Nephron progenitor cell (in vitro differentiated cells): ENCODE data around the gene CDK2.

Experiments used
- DNase-seq: peaks from one replicate; pipeline ENCODE4 v3.0.0; 2021
- H3K27ac Mint-ChIP-seq: 2 replicates; pipeline ENCODE4 v1.8.0; 2021; ENCODE audit warnings: mild to moderate bottlenecking, moderate library complexity, mixed read lengths
- H3K27me3 Mint-ChIP-seq: 2 replicates; pipeline ENCODE4 v1.8.0; 2021; ENCODE audit warnings: mild to moderate bottlenecking, low read depth, mixed read lengths; ENCODE audit not compliant: poor library complexity
- H3K36me3 Mint-ChIP-seq: 2 replicates; pipeline ENCODE4 v1.8.0; 2021; ENCODE audit warnings: low read depth, mixed read lengths
- H3K4me1 Mint-ChIP-seq: 2 replicates; pipeline ENCODE4 v1.8.0; 2021; ENCODE audit warnings: mixed read lengths
- H3K4me3 Mint-ChIP-seq: 2 replicates; pipeline ENCODE4 v1.8.0; 2021; ENCODE audit warnings: mild to moderate bottlenecking, moderate library complexity, mixed read lengths
- H3K9me3 Mint-ChIP-seq: 2 replicates; pipeline ENCODE4 v1.8.0; 2021; ENCODE audit warnings: mild to moderate bottlenecking, moderate library complexity, mixed read lengths
- CTCF ChIP-seq: fragments of 200-600 bp; sonication (generic); IDR thresholded peaks from 2 replicates; pipeline ENCODE4 v1.5.0; 2021; ENCODE audit warnings: antibody characterized with exemption

Gene CDK2

GRCh38 chr12:55963760-55964159, 2.9 kb upstream of the CDK2 start:
- Mint-ChIP-seq H3K4me3 (no peak overlapping the region), H3K36me3 (no peaks in the 10 kb centered on the region), H3K4me1 (peaks cover 39% of the 10 kb centered on the region), H3K9me3 (no peaks in the 10 kb centered on the region), H3K27ac (no peak overlapping the region), H3K27me3 (peaks cover 6% of the 10 kb centered on the region)
- no peak for TF ChIP-seq CTCF
- no peak for DNase-seq

DNA sequence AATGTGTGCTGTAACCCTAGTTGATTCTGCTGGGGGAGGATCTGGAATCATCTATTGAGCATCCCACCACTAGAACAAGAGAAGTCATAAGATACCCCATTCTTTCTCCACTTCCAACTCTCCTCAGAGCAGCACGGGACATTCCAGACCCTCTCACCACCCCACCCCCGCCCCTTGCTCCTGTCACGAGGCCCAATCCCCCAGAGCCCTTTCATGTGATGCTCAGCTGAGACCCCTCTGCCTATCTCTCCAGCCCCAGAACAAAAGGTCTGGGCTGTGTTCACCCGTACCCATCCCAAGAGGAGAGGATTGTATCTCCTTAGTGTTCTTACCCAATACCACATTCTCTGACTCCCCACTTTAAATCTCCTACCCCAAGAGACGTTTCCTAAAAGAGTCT, 1.4 kb upstream of the CDK2 start:
- H3K4me3 Mint-ChIP-seq, result peak overlapping the region; percentile 99
- TF ChIP-seq CTCF, result no peak

DNA sequence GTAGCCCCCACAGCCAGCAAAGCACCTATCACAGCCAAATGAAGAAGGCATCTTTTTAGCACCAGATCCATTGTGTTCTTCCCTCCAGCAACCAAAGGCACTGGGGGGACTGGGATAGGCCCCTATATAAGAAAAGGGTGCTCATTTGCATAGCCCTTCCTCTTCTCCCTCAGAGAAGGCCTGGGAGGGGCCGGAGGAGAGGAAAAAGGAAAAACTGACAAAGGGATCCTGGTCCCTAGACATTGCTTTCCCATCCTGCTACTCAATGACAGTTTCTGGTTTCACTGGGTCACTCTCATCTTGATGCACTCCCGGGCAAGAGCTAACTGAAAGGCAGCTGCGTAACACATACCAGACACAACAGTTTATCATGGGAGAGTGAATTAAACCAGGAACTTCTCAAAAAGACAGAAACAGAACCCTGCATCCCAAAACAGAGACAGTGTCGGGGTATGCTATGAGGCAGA, 656 bp upstream of the CDK2 start, which contains the start of gene PMEL:
Gene PMEL (minus strand): TSS at position 102 of the 467 bp plus-strand sequence. CDS start 31 bp downstream, at position 71.
- peaks cover 2% of the 10 kb centered on the region for H3K27me3 Mint-ChIP-seq
- peaks cover 45% of the 10 kb centered on the region for H3K4me1 Mint-ChIP-seq
- H3K36me3 Mint-ChIP-seq, result peaks cover 11% of the 10 kb centered on the region
- no peaks in the 10 kb centered on the region for H3K9me3 Mint-ChIP-seq
- no peak for TF ChIP-seq CTCF
- H3K27ac Mint-ChIP-seq, result peak within 1 kb of the TSS; percentile 95
- peak; percentile 18 for DNase-seq
- peak within 1 kb of the TSS; percentile 99 for H3K4me3 Mint-ChIP-seq

More for the DNA sequence above, 1.4 kb upstream of the CDK2 start:
- Mint-ChIP-seq H3K27me3 (peaks cover 6% of the 10 kb centered on the region), H3K9me3 (no peaks in the 10 kb centered on the region), H3K4me1 (peaks cover 40% of the 10 kb centered on the region), H3K36me3 (peaks cover 6% of the 10 kb centered on the region), H3K27ac (no peak overlapping the region)
- peak; percentile 13 for DNase-seq

- peaks cover 47% of the 10 kb centered on the region for H3K4me1 Mint-ChIP-seq
Measured at GRCh38 chr12:55969356-55969755, 2.7 kb downstream of the CDK2 start.

DNA sequence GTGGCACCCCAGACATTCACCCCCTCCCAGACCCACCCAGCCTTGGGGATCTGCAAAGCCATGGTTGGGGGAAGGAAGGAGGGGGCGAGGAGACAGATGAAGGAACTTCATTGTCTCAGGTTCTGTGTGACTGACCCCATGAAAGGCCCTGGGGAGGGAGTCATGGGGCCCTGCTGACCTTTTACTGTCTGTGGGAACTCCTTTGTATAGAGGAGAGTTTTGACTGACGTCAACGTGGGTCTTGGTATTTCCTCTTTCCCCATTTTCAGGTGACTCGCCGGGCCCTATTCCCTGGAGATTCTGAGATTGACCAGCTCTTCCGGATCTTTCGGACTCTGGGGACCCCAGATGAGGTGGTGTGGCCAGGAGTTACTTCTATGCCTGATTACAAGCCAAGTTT, 4.1 kb downstream of the CDK2 start:
- peaks cover 17% of the 10 kb centered on the region for H3K36me3 Mint-ChIP-seq

More at GRCh38 chr12:55969356-55969755, 2.7 kb downstream of the CDK2 start:
- no peak overlapping the region for H3K27ac Mint-ChIP-seq
- H3K36me3 Mint-ChIP-seq, result peaks cover 17% of the 10 kb centered on the region
- TF ChIP-seq CTCF, result no peak
- no peaks in the 10 kb centered on the region for H3K9me3 Mint-ChIP-seq
- H3K4me3 Mint-ChIP-seq, result no peak overlapping the region
- no peak for DNase-seq
- H3K27me3 Mint-ChIP-seq, result peaks cover 2% of the 10 kb centered on the region

More for the DNA sequence above, 4.1 kb downstream of the CDK2 start:
- H3K4me3 Mint-ChIP-seq, result no peak overlapping the region
- H3K27me3 Mint-ChIP-seq, result no peaks in the 10 kb centered on the region
- DNase-seq, result no peak
- peak overlapping the region; percentile 76 for H3K27ac Mint-ChIP-seq
- peaks cover 37% of the 10 kb centered on the region for H3K4me1 Mint-ChIP-seq
- no peak for TF ChIP-seq CTCF
- no peaks in the 10 kb centered on the region for H3K9me3 Mint-ChIP-seq
